Endodermal cell (in vitro differentiated cells): ENCODE data around the gene NFE2L1. TPM values are rescaled to one million over a fixed set of nuclear protein-coding genes. Genes with fewer than 3 reads are reported as not detected.
A peak's percentile ranks its signal among the peaks of the same experiment; 100 is the strongest.

Source experiments
- DNase-seq: peaks from one replicate; pipeline ENCODE4 v3.0.0-alpha.2; 2017
- H3K27ac ChIP-seq: 2 replicates; pipeline ENCODE4 v1.5.1; 2013; ENCODE audit warnings: mild to moderate bottlenecking, low read depth, low read length, moderate library complexity
- H3K27me3 ChIP-seq: 2 replicates; pipeline ENCODE4 v1.6.1; 2013; ENCODE audit warnings: mild to moderate bottlenecking, low read length, moderate library complexity; ENCODE audit not compliant: insufficient read depth, control insufficient read depth, poor library complexity, severe bottlenecking
- H3K36me3 ChIP-seq: 2 replicates; pipeline ENCODE4 v1.7.0; 2013; ENCODE audit warnings: mild to moderate bottlenecking, low read length, moderate library complexity; ENCODE audit not compliant: control insufficient read depth, insufficient read depth
- H3K4me1 ChIP-seq: one replicate; pipeline ENCODE4 v1.7.0; 2013; ENCODE audit warnings: low read length; ENCODE audit not compliant: control insufficient read depth, insufficient read depth
- H3K4me3 ChIP-seq: 2 replicates; pipeline ENCODE4 v1.5.1; 2013; ENCODE audit warnings: mild to moderate bottlenecking, low read length, moderate library complexity
- H3K9ac ChIP-seq: 2 replicates; pipeline ENCODE4 v1.6.1; 2013; ENCODE audit warnings: mild to moderate bottlenecking, low read length, moderate library complexity; ENCODE audit not compliant: poor library complexity, severe bottlenecking; ENCODE audit errors: extremely low read depth
- H3K9me3 ChIP-seq: 2 replicates; pipeline ENCODE4 v1.6.1; 2013; ENCODE audit warnings: mild to moderate bottlenecking, low read length, moderate library complexity; ENCODE audit not compliant: control insufficient read depth
- H3K27ac Mint-ChIP-seq: 2 replicates; pipeline ENCODE4 v1.8.0; 2020; ENCODE audit warnings: mixed read lengths
- H3K27me3 Mint-ChIP-seq: 2 replicates; pipeline ENCODE4 v1.8.0; 2021; ENCODE audit warnings: mild to moderate bottlenecking, mixed read lengths; ENCODE audit not compliant: insufficient read depth
- H3K36me3 Mint-ChIP-seq: 2 replicates; pipeline ENCODE4 v1.8.0; 2020; ENCODE audit warnings: low read depth, mixed read lengths
- H3K4me1 Mint-ChIP-seq: 2 replicates; pipeline ENCODE4 v1.8.0; 2020; ENCODE audit warnings: mixed read lengths
- H3K4me3 Mint-ChIP-seq: 2 replicates; pipeline ENCODE4 v1.8.0; 2020; ENCODE audit warnings: mild to moderate bottlenecking, moderate library complexity, mixed read lengths
- H3K9me3 Mint-ChIP-seq: 2 replicates; pipeline ENCODE4 v1.8.0; 2020; ENCODE audit warnings: mild to moderate bottlenecking, mixed read lengths
- WGBS, 2 experiments: methylation state at CpG; one replicate each; pipeline versions ENCODE4 v1.1.5 to v1.1.7; 2013; ENCODE audit warnings: missing lambda C conversion rate in 2 of 2, mixed read lengths in 1 of 2; ENCODE audit not compliant: insufficient coverage in 1 of 2, insufficient read length in 1 of 2; 5-methylcytosine and 5-hydroxymethylcytosine counted together
- total RNA-seq, 2 donors: library from RNA; stranded (reverse); fragmentation: NEBNext Ultra II Directional in 1 of 2; extraction: Animal tissue kit (Norgen Biotek cat#: 25700) in 1 of 2; gene quantifications; 2 replicates in 1 of 2; 3 replicates in 1 of 2; pipeline ENCODE4 v1.2.1, GENCODE V29; 2021
- TF ChIP-seq, protein P1 (sequence below): fragments of 200-600 bp; sonication (generic); conservative IDR thresholded peaks from 2 replicates; pipeline ENCODE4 v1.5.0; 2021; ENCODE audit warnings: antibody characterized with exemption, mild to moderate bottlenecking

The NFE2L1 gene
- total RNA-seq, 2 donors from 2014 or later, result 122 to 135 TPM

- Histone ChIP-seq H3K4me3 (peak overlapping the region; percentile 89), H3K9ac (peak overlapping the region; percentile 80), H3K27me3 (no peaks in the 10 kb centered on the region), H3K9me3 (no peaks in the 10 kb centered on the region), H3K4me1 (no peaks in the 10 kb centered on the region), H3K27ac (no peak overlapping the region), H3K36me3 (peaks cover 18% of the 10 kb centered on the region)
- 17 to 21% methylated on average over 9 to 10 of the region's 10 CpGs for WGBS, 2 experiments
- Mint-ChIP-seq H3K36me3 (peaks cover 19% of the 10 kb centered on the region), H3K4me1 (peaks cover 3% of the 10 kb centered on the region), H3K27ac (peak overlapping the region; percentile 74), H3K9me3 (no peaks in the 10 kb centered on the region), H3K27me3 (peaks cover 12% of the 10 kb centered on the region), H3K4me3 (peak overlapping the region; percentile 100)
- DNase-seq, result no peak
- TF ChIP-seq, protein P1, sequence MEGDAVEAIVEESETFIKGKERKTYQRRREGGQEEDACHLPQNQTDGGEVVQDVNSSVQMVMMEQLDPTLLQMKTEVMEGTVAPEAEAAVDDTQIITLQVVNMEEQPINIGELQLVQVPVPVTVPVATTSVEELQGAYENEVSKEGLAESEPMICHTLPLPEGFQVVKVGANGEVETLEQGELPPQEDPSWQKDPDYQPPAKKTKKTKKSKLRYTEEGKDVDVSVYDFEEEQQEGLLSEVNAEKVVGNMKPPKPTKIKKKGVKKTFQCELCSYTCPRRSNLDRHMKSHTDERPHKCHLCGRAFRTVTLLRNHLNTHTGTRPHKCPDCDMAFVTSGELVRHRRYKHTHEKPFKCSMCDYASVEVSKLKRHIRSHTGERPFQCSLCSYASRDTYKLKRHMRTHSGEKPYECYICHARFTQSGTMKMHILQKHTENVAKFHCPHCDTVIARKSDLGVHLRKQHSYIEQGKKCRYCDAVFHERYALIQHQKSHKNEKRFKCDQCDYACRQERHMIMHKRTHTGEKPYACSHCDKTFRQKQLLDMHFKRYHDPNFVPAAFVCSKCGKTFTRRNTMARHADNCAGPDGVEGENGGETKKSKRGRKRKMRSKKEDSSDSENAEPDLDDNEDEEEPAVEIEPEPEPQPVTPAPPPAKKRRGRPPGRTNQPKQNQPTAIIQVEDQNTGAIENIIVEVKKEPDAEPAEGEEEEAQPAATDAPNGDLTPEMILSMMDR, result no peak
Observed at GRCh38 chr17:48100160-48100559, 52.0 kb downstream of the NFE2L1 start.

- peaks cover 16% of the 10 kb centered on the region for H3K36me3 ChIP-seq
- TF ChIP-seq, protein P1, result no peak
- Mint-ChIP-seq H3K4me3 (peak overlapping the region; percentile 100), H3K27ac (peak overlapping the region; percentile 74), H3K9me3 (no peaks in the 10 kb centered on the region), H3K4me1 (peaks cover 3% of the 10 kb centered on the region), H3K27me3 (peaks cover 14% of the 10 kb centered on the region), H3K36me3 (peaks cover 16% of the 10 kb centered on the region)
- peak overlapping the region; percentile 89 for H3K4me3 ChIP-seq
- H3K27me3 ChIP-seq, result no peaks in the 10 kb centered on the region
- H3K9ac ChIP-seq, result peak overlapping the region; percentile 80
- H3K4me1 ChIP-seq, result no peaks in the 10 kb centered on the region
- WGBS, 2 experiments, result 0 to 1% methylated on average over 8 to 23 of the region's 23 CpGs
- peak overlapping the region; percentile 97 for H3K27ac ChIP-seq
- DNase-seq, result peak; percentile 94
- H3K9me3 ChIP-seq, result no peaks in the 10 kb centered on the region
Observed at GRCh38 chr17:48100591-48101011, 52.4 kb downstream of the NFE2L1 start.

DNA sequence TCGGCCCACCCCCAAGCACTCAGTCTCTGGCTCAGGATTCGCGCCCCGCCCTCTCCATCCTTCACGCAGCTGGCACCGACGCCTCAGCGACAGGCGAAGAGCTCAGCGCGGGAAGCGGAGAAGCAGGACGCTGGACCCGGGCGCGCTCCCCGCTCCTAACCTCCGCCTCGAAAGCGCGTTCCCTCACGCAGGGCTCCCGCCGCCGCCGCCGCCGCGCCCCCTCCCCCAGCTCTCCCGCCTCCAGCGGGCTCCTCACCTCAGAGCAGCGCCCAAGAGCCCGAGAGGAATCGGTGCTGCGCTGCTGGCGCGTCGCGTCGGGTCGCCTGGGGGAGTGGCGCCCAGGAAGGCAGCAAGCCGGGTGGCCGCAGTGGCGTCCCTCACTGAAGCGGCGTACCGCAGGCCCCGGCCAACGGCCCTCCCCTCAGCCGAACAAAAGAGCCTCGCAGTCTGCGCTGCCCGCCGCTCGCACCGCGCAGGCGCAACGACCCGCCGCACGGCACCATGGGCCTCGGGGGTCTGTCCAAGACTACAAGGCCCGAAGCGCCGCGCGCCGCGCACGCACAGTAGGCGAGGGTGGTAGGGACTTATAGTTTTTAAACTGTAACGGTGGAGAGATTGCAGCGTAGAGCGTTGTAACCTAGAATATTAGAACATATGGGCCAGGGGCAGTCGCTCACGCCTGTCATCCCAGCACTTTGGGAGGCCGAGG is 53.0 kb downstream of the NFE2L1 start, which contains the start of gene CBX1:
Gene CBX1, minus strand, starts transcription at position 467 of the 709 bp plus-strand sequence. CDS start 24,474 bp downstream, outside the sequence.
- Histone ChIP-seq H3K4me3 (peak within 1 kb of the TSS; percentile 89), H3K36me3 (peaks cover 10% of the 10 kb centered on the region), H3K9me3 (no peaks in the 10 kb centered on the region), H3K9ac (peak within 1 kb of the TSS; percentile 80), H3K27ac (peak within 1 kb of the TSS; percentile 97), H3K27me3 (no peaks in the 10 kb centered on the region), H3K4me1 (no peaks in the 10 kb centered on the region)
- Mint-ChIP-seq H3K9me3 (no peaks in the 10 kb centered on the region), H3K4me3 (peak within 1 kb of the TSS; percentile 100), H3K36me3 (peaks cover 11% of the 10 kb centered on the region), H3K27me3 (peaks cover 15% of the 10 kb centered on the region), H3K27ac (peak within 1 kb of the TSS; percentile 74), H3K4me1 (peaks cover 3% of the 10 kb centered on the region)
- peak; percentile 100 for DNase-seq
- 0 to 1% methylated on average over 31 to 79 of the region's 79 CpGs for WGBS, 2 experiments
- TF ChIP-seq, protein P1, result no peak
